HG03469 (cell line): Measurements from ENCODE around the gene LRIG1.

ENCODE experiments used
- ATAC-seq: cut with Tn5 transposase; IDR thresholded peaks from one replicate; pipeline ENCODE4 v1.9.1; 2021; ENCODE audit warnings: mild to moderate bottlenecking, moderate library complexity, moderate number of reproducible peaks; ENCODE audit not compliant: unreplicated experiment

Gene LRIG1

GRCh38 chr3:66394019-66394752, 106.6 kb downstream of the LRIG1 start:
- ATAC-seq, result peak; percentile 91

- ATAC-seq, result no peak
These were observed 107.4 kb downstream of the LRIG1 start for GRCh38 chr3:66393333-66394005.

GRCh38 chr3:66392966-66393332, 107.9 kb downstream of the LRIG1 start:
- no peak for ATAC-seq

GRCh38 chr3:66392512-66392911, 108.3 kb downstream of the LRIG1 start:
- no peak for ATAC-seq

- ATAC-seq, result peak; percentile 30
These were observed 110.8 kb downstream of the LRIG1 start for GRCh38 chr3:66390013-66390412.

- peak; percentile 28 for ATAC-seq
These were observed 113.7 kb downstream of the LRIG1 start for GRCh38 chr3:66386925-66387650.

GRCh38 chr3:66386011-66386924, 114.6 kb downstream of the LRIG1 start:
- ATAC-seq, result peak; percentile 70

- no peak for ATAC-seq
These were observed 115.8 kb downstream of the LRIG1 start for GRCh38 chr3:66385066-66385465.

GRCh38 chr3:66383998-66384745, 116.7 kb downstream of the LRIG1 start:
- no peak for ATAC-seq

- ATAC-seq, result no peak
These were observed 117.8 kb downstream of the LRIG1 start for GRCh38 chr3:66383023-66383422.

- ATAC-seq, result no peak
These were observed 118.7 kb downstream of the LRIG1 start for GRCh38 chr3:66382142-66382541.

GRCh38 chr3:66381626-66382025, 119.2 kb downstream of the LRIG1 start:
- no peak for ATAC-seq

- no peak for ATAC-seq
These were observed 120.5 kb downstream of the LRIG1 start for GRCh38 chr3:66380200-66380932.

- no peak for ATAC-seq
These were observed 121.3 kb downstream of the LRIG1 start for GRCh38 chr3:66379565-66379964.

- ATAC-seq, result no peak
These were observed 122.6 kb downstream of the LRIG1 start for GRCh38 chr3:66378256-66378655.

- ATAC-seq, result no peak
These were observed 123.0 kb downstream of the LRIG1 start for GRCh38 chr3:66377800-66378199.

- no peak for ATAC-seq
These were observed 124.3 kb downstream of the LRIG1 start for GRCh38 chr3:66376568-66376967.

GRCh38 chr3:66372681-66373350, 128.0 kb downstream of the LRIG1 start:
- ATAC-seq, result no peak

GRCh38 chr3:66371432-66371831, 129.4 kb downstream of the LRIG1 start:
- no peak for ATAC-seq
